Central memory CD4-positive, alpha-beta T cell (primary cell): ENCODE results near the gene HOTAIR.

Experiments used
- DNase-seq: peaks from one replicate; pipeline ENCODE4 v3.0.0; 2022

Gene HOTAIR

GRCh38 chr12:54011665-54012532 lies 37.1 kb upstream of the HOTAIR start:
- no peak for DNase-seq

- no peak for DNase-seq
Observed at GRCh38 chr12:54010972-54011664, 36.4 kb upstream of the HOTAIR start.

GRCh38 chr12:54010053-54010971 lies 35.6 kb upstream of the HOTAIR start:
- no peak for DNase-seq

- no peak for DNase-seq
Observed at GRCh38 chr12:54009171-54010052, 34.7 kb upstream of the HOTAIR start.

- no peak for DNase-seq
Observed at GRCh38 chr12:54008260-54008552, 33.5 kb upstream of the HOTAIR start.

- no peak for DNase-seq
Observed at GRCh38 chr12:54007538-54008259, 32.9 kb upstream of the HOTAIR start.

- DNase-seq: no peak
Observed at GRCh38 chr12:54006559-54007220, 31.9 kb upstream of the HOTAIR start.

GRCh38 chr12:54005853-54006558 lies 31.3 kb upstream of the HOTAIR start:
- peak; percentile 75 for DNase-seq

GRCh38 chr12:54005531-54005852 lies 30.7 kb upstream of the HOTAIR start:
- DNase-seq: no peak

GRCh38 chr12:54004841-54005530 lies 30.2 kb upstream of the HOTAIR start:
- DNase-seq: no peak

GRCh38 chr12:54004063-54004840 lies 29.5 kb upstream of the HOTAIR start:
- DNase-seq: no peak

- DNase-seq: no peak
Observed at GRCh38 chr12:54003625-54004024, 28.9 kb upstream of the HOTAIR start.

GRCh38 chr12:54002915-54003389 lies 28.2 kb upstream of the HOTAIR start:
- DNase-seq: no peak

- DNase-seq: no peak
Observed at GRCh38 chr12:54002278-54002914, 27.6 kb upstream of the HOTAIR start.

- DNase-seq: no peak
Observed at GRCh38 chr12:54001283-54002187, 26.8 kb upstream of the HOTAIR start.

GRCh38 chr12:54000116-54001114 lies 25.7 kb upstream of the HOTAIR start, which contains the start of gene HOXC9:
TSS of gene HOXC9 (plus strand) at chr12:54000161. CDS start at chr12:54000189, 28 bp downstream.
- DNase-seq: no peak
